ENCODE results near the gene IFNK.

DNA sequence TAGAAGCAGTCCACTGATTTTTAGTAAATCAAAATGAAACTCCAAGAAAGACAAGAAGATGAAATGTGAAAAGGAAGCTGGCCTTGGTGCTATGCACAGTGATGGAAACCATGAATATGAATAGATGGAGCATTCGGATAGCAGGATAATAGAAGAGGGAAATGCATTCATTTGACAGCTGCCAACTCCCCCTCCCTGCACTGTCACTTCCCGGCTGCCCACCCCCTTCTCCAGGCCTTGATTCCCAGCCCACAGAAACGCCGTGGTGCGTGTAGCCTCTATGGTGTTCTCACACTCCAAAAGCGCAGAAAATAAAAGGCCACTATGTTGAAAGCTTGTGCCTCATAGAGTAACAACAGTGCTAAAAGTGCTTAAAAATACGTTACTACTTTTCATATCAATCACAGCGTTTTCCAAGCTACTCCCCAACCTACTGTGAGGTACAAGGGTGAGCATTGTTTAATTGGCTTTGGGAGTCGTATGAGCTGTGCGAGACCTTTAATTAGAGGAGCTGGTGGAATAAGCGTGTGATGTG lies 26.1 kb upstream of the IFNK start:
- TF ChIP-seq POLR2A (IDR thresholded peaks at IDR 0.05), result no peak
- TF ChIP-seq, protein P1, sequence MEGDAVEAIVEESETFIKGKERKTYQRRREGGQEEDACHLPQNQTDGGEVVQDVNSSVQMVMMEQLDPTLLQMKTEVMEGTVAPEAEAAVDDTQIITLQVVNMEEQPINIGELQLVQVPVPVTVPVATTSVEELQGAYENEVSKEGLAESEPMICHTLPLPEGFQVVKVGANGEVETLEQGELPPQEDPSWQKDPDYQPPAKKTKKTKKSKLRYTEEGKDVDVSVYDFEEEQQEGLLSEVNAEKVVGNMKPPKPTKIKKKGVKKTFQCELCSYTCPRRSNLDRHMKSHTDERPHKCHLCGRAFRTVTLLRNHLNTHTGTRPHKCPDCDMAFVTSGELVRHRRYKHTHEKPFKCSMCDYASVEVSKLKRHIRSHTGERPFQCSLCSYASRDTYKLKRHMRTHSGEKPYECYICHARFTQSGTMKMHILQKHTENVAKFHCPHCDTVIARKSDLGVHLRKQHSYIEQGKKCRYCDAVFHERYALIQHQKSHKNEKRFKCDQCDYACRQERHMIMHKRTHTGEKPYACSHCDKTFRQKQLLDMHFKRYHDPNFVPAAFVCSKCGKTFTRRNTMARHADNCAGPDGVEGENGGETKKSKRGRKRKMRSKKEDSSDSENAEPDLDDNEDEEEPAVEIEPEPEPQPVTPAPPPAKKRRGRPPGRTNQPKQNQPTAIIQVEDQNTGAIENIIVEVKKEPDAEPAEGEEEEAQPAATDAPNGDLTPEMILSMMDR (IDR thresholded peaks at IDR 0.05), result no peak

Data from uterus (tissue), 2 donors.